GM21381 (cell line): Measurements from ENCODE around the gene GALNTL6.
"Not testable (repeated sequence)": the region's sequence is repeated elsewhere in the genome, so short reads cannot be mapped to it uniquely, and the experiment has no call there.

ENCODE experiments used
- ATAC-seq: cut with Tn5 transposase; IDR thresholded peaks from one replicate; pipeline ENCODE4 v1.9.1; 2021; ENCODE audit warnings: mild to moderate bottlenecking, moderate library complexity; ENCODE audit not compliant: unreplicated experiment

Gene GALNTL6

GRCh38 chr4:172838111-172838510 lies 1024.9 kb downstream of the GALNTL6 start:
- no peak for ATAC-seq

DNA sequence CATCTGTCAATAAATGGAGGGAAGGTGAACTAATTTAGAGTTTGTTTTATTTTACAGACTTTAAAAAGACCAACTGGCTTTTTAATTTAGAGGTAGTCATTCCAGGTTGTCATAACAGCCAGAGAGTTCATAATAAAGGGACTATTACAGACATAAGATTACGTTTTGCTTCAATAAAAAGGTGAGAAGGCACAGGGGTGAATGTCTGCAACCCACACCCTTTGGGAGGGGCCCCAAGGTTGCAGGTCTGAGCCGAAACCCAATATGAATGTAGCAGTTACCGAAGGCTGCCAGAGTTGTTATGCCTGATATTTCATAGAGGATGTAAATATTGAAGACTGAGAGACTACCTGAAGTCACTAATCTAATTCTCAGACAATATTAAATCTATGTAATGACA lies 1025.7 kb downstream of the GALNTL6 start:
- no peak for ATAC-seq

- ATAC-seq, result no peak
Measured at GRCh38 chr4:172842779-172843178, 1029.6 kb downstream of the GALNTL6 start.

- ATAC-seq, result no peak
Measured at GRCh38 chr4:172843192-172843591, 1030.0 kb downstream of the GALNTL6 start.

DNA sequence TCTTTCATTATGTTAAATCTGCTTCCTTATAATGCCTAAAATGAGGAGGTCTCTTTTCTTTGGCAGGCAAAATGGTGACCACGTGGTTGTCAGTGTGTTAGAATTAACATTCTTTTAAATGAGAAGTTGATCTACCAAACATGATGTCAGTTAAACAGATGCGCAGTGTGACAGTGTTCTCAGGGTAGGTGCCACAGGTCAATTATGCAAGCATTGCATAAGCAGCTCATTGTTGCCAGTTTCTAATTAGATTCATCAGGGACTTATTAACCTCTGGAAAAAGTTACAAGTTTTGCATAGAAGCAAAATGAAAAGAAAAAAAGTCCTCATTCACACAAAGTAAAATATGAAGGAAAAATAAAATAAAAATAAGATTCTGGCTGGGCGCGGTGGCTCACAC lies 1031.4 kb downstream of the GALNTL6 start:
- ATAC-seq, result no peak

DNA sequence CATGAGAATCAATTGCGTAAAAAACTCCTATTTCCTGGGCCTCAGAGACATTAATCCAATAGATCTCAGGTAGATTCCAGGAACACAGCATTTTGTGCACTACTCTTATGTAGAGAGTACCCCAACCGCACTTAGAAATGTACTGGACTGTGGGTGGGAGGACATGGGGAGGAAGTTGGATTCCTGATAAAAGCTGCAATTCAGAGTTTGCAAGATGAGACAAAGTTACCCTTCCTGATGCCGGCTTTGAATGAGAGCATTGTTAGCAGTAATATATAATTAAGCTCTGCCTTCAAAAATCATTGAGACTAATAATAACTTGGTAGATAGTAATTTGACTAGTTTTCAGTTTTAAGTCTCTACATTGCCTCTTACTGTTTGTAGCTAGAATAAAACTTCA lies 1032.1 kb downstream of the GALNTL6 start:
- ATAC-seq, result no peak

GRCh38 chr4:172850838-172851237 lies 1037.6 kb downstream of the GALNTL6 start:
- no peak for ATAC-seq

GRCh38 chr4:172851534-172851933 lies 1038.3 kb downstream of the GALNTL6 start:
- ATAC-seq, result no peak

GRCh38 chr4:172857026-172857425 lies 1043.8 kb downstream of the GALNTL6 start:
- ATAC-seq, result no peak

- ATAC-seq, result no peak
Measured at GRCh38 chr4:172858731-172859230, 1045.6 kb downstream of the GALNTL6 start.

GRCh38 chr4:172865103-172865502 lies 1051.9 kb downstream of the GALNTL6 start:
- no peak for ATAC-seq

DNA sequence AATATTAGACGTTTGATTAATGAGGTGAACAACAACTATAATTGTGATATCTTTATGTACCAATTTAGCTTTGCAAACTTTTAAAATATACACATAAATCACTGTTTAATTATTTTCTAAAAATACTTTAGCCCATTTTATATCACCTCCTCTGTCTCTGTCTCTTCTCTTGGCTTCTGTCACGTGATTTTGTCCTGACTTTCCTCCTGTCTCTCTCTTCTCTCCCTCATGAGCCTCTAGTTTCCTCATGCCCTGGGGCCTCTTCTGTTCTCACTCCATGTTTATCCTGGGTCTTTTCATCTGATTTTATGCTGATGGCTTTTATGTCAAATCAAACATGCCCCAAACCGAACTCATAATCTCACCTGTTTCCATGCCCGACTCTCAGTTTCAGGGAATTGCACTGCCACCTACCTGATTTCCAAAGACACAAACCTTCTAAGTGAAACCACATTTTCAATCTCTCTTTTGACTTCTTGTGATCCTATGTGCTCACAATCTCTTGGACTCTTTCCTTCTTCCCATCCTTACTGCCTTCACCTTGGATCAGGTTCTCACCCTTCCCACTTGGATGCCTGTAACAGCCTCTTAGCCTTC lies 1052.4 kb downstream of the GALNTL6 start:
- no peak for ATAC-seq

DNA sequence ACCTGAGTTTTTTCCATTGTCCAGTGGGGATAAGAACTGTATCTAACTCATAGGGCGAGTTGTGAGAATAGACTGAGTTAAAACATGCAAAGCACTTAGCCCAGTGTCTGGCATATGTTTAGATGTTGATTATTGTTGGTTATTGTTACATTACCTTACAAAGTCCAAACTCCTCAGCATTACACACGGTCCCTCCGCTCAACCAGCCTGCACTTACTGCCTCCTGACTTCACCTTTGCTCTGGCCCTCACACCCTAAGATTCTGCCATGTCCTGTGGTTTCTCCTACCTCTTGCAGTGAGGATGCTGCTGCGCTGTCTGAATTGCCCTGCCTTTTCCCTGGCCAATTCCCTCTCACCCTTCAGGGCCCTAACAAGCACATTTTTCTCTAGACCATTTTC lies 1053.2 kb downstream of the GALNTL6 start:
- ATAC-seq, result no peak

GRCh38 chr4:172867835-172868234 lies 1054.6 kb downstream of the GALNTL6 start:
- ATAC-seq, result no peak

GRCh38 chr4:172868271-172868670 lies 1055.1 kb downstream of the GALNTL6 start:
- no peak for ATAC-seq

GRCh38 chr4:172869621-172870268 lies 1056.5 kb downstream of the GALNTL6 start:
- no peak for ATAC-seq

DNA sequence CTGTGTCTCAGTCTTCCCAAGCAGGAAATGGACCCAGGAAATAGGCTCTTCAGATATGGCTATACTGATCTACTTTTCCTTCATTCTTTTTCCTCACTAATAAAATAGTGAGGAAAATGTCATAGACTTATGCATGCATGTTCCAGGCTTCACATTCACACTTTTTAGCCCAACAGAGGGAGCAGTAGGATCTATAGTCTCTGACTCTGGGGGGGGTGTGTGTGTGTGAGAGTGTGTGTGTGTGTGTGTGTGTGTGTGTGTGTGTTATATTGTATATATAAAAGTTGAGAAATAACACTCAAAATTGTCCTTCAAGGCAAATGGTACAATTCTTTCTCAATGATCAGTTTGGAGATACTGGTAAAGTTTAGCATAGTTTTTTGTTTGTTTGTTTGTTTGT lies 1058.2 kb downstream of the GALNTL6 start:
- ATAC-seq, result no peak

- no peak for ATAC-seq
Measured at GRCh38 chr4:172874944-172875343, 1061.7 kb downstream of the GALNTL6 start.

DNA sequence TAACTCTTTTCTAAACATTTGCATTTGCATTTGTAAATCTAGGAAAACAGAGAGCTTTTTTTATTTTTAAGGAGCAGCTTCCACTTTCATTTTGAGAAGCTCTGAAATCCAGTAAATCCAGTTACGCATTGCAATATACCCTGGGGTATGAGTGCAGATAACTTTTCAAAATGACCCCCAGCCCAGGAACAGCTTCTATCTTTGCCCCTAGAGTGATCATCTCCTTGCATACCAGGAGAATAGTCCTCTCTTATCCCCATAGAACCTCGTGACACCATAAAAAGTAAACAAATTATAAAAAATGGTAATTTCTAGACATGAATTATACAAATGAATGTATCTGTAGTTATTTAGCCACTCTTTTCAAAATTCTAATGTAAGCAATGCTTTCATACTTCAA lies 1063.2 kb downstream of the GALNTL6 start:
- no peak for ATAC-seq

- no peak for ATAC-seq
Measured at GRCh38 chr4:172881645-172882044, 1068.4 kb downstream of the GALNTL6 start.

DNA sequence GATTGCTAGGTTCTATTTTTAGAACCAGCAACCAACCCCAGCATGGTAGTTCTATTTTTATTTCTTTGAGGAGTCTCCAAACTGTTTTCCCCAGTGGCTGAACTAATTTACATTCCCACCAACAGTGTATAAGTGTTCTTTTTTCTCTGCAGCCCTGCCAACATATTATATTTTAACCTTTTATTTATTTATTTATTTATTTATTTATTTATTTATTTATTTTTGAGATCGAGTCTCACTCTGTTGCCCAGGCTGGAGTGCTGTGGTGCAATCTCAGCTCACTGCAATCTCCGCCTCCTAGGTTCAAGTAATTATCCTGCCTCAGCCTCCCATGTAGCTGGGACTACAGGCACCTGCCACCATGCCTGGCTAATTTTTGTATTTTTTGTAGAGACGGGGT lies 1074.2 kb downstream of the GALNTL6 start:
- ATAC-seq, result not testable (repeated sequence)

DNA sequence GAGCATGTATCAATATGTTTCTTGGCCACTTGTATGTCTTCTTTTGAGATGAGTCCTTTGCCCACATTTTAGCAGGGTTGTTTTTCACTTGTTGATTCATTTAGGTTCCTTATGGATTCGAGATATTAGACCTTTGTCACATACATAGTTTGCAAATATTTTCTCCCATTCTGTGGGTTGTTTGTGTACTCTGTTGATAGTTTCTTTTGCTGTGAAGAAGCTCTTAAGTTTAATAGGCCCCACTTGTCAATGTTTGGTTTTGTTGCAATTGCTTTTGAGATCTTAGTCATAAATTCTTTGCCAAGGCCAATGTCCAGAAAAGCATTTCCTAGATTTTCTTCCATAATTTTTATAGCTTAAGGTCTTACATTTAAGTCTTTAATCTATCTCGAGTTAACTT lies 1074.8 kb downstream of the GALNTL6 start:
- no peak for ATAC-seq

- no peak for ATAC-seq
Measured at GRCh38 chr4:172892300-172892699, 1079.1 kb downstream of the GALNTL6 start.
